H1 (cell line): Measurements from ENCODE around the gene MRI1. TPM values are rescaled to one million over a fixed set of nuclear protein-coding genes. Genes with fewer than 3 reads are reported as not detected.
"Not testable (repeated sequence)": the region's sequence is repeated elsewhere in the genome, so short reads cannot be mapped to it uniquely, and the experiment has no call there.

Source experiments
- CTCF ChIA-PET: fragments of 300-600 bp; sonication (Branson Sonifier 250); formaldehyde crosslinking; loops from one replicate; lab custom pipeline; 2021; ENCODE audit not compliant: partially characterized antibody; lab: Charles Lee
- POLR2A ChIA-PET: fragments of 300-600 bp; sonication (Branson Sonifier 250); formaldehyde crosslinking; loops from one replicate; lab custom pipeline; 2021; ENCODE audit warnings: inconsistent platforms; ENCODE audit not compliant: partially characterized antibody; lab: Charles Lee
- DNase-seq, 2 experiments: peaks; one replicate each; pipeline versions ENCODE4 v3.0.0 to v3.0.0-alpha.2; 2010 to 2022; ENCODE audit warnings: low spot score in 2 of 2, low read depth in 1 of 2, mixed read lengths in 1 of 2
- FAIRE-seq: peaks from 2 replicates; lab custom pipeline; 2011; peaks lifted over from hg19 to GRCh38; lab: Jason Lieb, UNC
- H2AFZ ChIP-seq: 2 replicates; pipeline ENCODE4 v1.8.1; 2012; ENCODE audit warnings: low read length, inconsistent platforms
- H2AK5ac ChIP-seq: 2 replicates; pipeline ENCODE4 v1.6.1; 2013; ENCODE audit warnings: low read depth, low read length
- H2BK120ac ChIP-seq: replicated peaks from 2 replicates; pipeline ENCODE3; 2013; ENCODE audit warnings: low read depth, low read length, inconsistent platforms
- H2BK12ac ChIP-seq: 2 replicates; pipeline ENCODE4 v1.6.1; 2013; ENCODE audit warnings: low read depth, low read length
- H2BK15ac ChIP-seq: 2 replicates; pipeline ENCODE4 v1.6.1; 2013; ENCODE audit warnings: low read length
- H2BK20ac ChIP-seq: 2 replicates; pipeline ENCODE4 v1.6.1; 2013; ENCODE audit warnings: low read length
- H2BK5ac ChIP-seq: 2 replicates; pipeline ENCODE4 v1.6.1; 2013; ENCODE audit warnings: low read depth, low read length
- H3K14ac ChIP-seq: 2 replicates; pipeline ENCODE4 v1.6.1; 2013; ENCODE audit warnings: inconsistent platforms; ENCODE audit not compliant: insufficient read length
- H3K18ac ChIP-seq: 2 replicates; pipeline ENCODE4 v1.6.1; 2013; ENCODE audit warnings: low read length; ENCODE audit errors: extremely low read depth
- H3K23ac ChIP-seq: 2 replicates; pipeline ENCODE4 v1.6.1; 2013; ENCODE audit warnings: inconsistent platforms; ENCODE audit not compliant: insufficient read length
- H3K23me2 ChIP-seq: 2 replicates; pipeline ENCODE4 v1.6.1; 2013; ENCODE audit warnings: low read depth, low read length
- H3K27ac ChIP-seq: 2 replicates; pipeline ENCODE4 v1.6.1; 2011; ENCODE audit warnings: low read depth, low read length, inconsistent platforms
- H3K27me3 ChIP-seq, 4 experiments: replicated peaks in 1 of 4; 1 replicate in 1 of 4; 2 replicates in 3 of 4; pipeline versions ENCODE4 v1.6.1 to v1.8.1; 2011 to 2013; ENCODE audit warnings: low read length in 3 of 4, mild to moderate bottlenecking in 3 of 4, inconsistent platforms in 2 of 4, mixed read lengths in 2 of 4, moderate library complexity in 1 of 4; ENCODE audit not compliant: control insufficient read depth in 3 of 4, insufficient read depth in 3 of 4; ENCODE audit errors: extremely low read depth in 1 of 4
- H3K36me3 ChIP-seq, 4 experiments: 2 replicates each; pipeline versions ENCODE4 v1.6.1 to v1.8.1; 2011 to 2013; ENCODE audit warnings: mild to moderate bottlenecking in 4 of 4, low read length in 3 of 4, moderate library complexity in 2 of 4, control low read depth in 1 of 4, inconsistent platforms in 1 of 4; ENCODE audit not compliant: insufficient read depth in 4 of 4, control insufficient read depth in 2 of 4
- H3K4ac ChIP-seq: replicated peaks from 2 replicates; pipeline ENCODE3; 2013; ENCODE audit warnings: low read length, low read depth, mixed read lengths, inconsistent platforms; ENCODE audit not compliant: insufficient read length
- H3K4me1 ChIP-seq, 4 experiments: replicated peaks in 1 of 4; 1 replicate in 1 of 4; 2 replicates in 3 of 4; pipeline versions ENCODE4 v1.6.1 to v1.8.1; 2011 to 2013; ENCODE audit warnings: low read length in 3 of 4, inconsistent platforms in 2 of 4, mixed read lengths in 1 of 4; ENCODE audit not compliant: insufficient read depth in 4 of 4, control insufficient read depth in 3 of 4
- H3K4me2 ChIP-seq, 2 experiments: 2 replicates each; pipeline versions ENCODE4 v1.6.1 to v1.8.1; 2011 to 2013; ENCODE audit warnings: low read depth in 2 of 2, low read length in 2 of 2, control low read depth in 1 of 2, inconsistent platforms in 1 of 2, mild to moderate bottlenecking in 1 of 2; ENCODE audit not compliant: insufficient read depth in 1 of 2
- H3K4me3 ChIP-seq, 4 experiments: fragments of 200-600, 300-600 bp in 1 of 4; sonication (generic), shearing (Covaris generic), sonication (Bioruptor Twin) in 1 of 4; 2 replicates each; pipeline versions ENCODE4 v1.5.1 to v1.8.1; 2011 to 2016; ENCODE audit warnings: low read length in 4 of 4, low read depth in 3 of 4, control low read depth in 2 of 4, inconsistent platforms in 2 of 4, mild to moderate bottlenecking in 2 of 4, mixed read lengths in 1 of 4, moderate library complexity in 1 of 4; ENCODE audit not compliant: insufficient read depth in 2 of 4; ENCODE audit errors: extremely low read depth in 1 of 4
- H3K56ac ChIP-seq: replicated peaks from 2 replicates; pipeline ENCODE3; 2013; ENCODE audit warnings: low read depth, mild to moderate bottlenecking, mixed read lengths, low read length, inconsistent platforms; ENCODE audit not compliant: insufficient read length
- H3K79me1 ChIP-seq: 2 replicates; pipeline ENCODE4 v1.6.1; 2013; ENCODE audit warnings: low read depth, low read length, control low read depth
- H3K79me2 ChIP-seq, 2 experiments: 2 replicates each; pipeline versions ENCODE4 v1.6.1 to v1.8.1; 2012 to 2013; ENCODE audit warnings: low read length in 2 of 2, mild to moderate bottlenecking in 2 of 2, inconsistent platforms in 1 of 2; ENCODE audit not compliant: insufficient read depth in 2 of 2, control insufficient read depth in 1 of 2
- H3K9ac ChIP-seq, 4 experiments: replicated peaks in 1 of 4; 1 replicate in 1 of 4; 2 replicates in 3 of 4; pipeline versions ENCODE4 v1.6.1 to v1.8.1; 2011 to 2013; ENCODE audit warnings: low read depth in 3 of 4, low read length in 3 of 4, control low read depth in 2 of 4, mild to moderate bottlenecking in 2 of 4, moderate library complexity in 2 of 4, inconsistent platforms in 1 of 4; ENCODE audit errors: extremely low read depth in 1 of 4
- H3K9me3 ChIP-seq, 2 experiments: 2 replicates each; pipeline versions ENCODE4 v1.6.1 to v1.8.1; 2012 to 2013; ENCODE audit warnings: mild to moderate bottlenecking in 2 of 2, moderate library complexity in 2 of 2, control low read depth in 1 of 2, inconsistent platforms in 1 of 2, low read depth in 1 of 2, low read length in 1 of 2, mixed read lengths in 1 of 2; ENCODE audit not compliant: insufficient read depth in 2 of 2
- H4K20me1 ChIP-seq, 2 experiments: replicated peaks in 1 of 2; 2 replicates each; pipeline versions ENCODE3 to v1.8.1; 2011 to 2013; ENCODE audit warnings: inconsistent platforms in 2 of 2, low read length in 2 of 2, mild to moderate bottlenecking in 1 of 2; ENCODE audit not compliant: insufficient read depth in 2 of 2, control insufficient read depth in 1 of 2
- H4K5ac ChIP-seq: 2 replicates; pipeline ENCODE4 v1.6.1; 2013; ENCODE audit warnings: low read length, low read depth, mixed read lengths, inconsistent platforms; ENCODE audit not compliant: insufficient read length
- H4K8ac ChIP-seq: 2 replicates; pipeline ENCODE4 v1.8.0; 2013; ENCODE audit warnings: mild to moderate bottlenecking, moderate library complexity, low read length, inconsistent platforms; ENCODE audit not compliant: insufficient read depth; ENCODE audit errors: extremely low read depth
- H4K91ac ChIP-seq: replicated peaks from 2 replicates; pipeline ENCODE3; 2013; ENCODE audit warnings: low read length, mixed read lengths, inconsistent platforms; ENCODE audit not compliant: insufficient read length
- WGBS, 2 experiments: shearing (Covaris generic) in 1 of 2; methylation state at CpG; one replicate each; pipeline versions ENCODE4 v1.1.6 to v1.1.7; 2013 to 2015; ENCODE audit warnings: low lambda C conversion rate in 2 of 2, mixed read lengths in 2 of 2, inconsistent platforms in 1 of 2, low coverage in 1 of 2, missing lambda C conversion rate in 1 of 2; ENCODE audit not compliant: insufficient replicate concordance in 2 of 2, insufficient coverage in 1 of 2, insufficient read length in 1 of 2; ENCODE audit errors: extremely low coverage in 1 of 2, missing lambda C conversion rate in 1 of 2; 5-methylcytosine and 5-hydroxymethylcytosine counted together
- polyA plus RNA-seq, 7 experiments: library from polyadenylated mRNA; depleted of rRNA in 3 of 7; stranded (reverse) in 5 of 7; unstranded in 2 of 7; fragments of >200 nt in 5 of 7; fragments of 200-250 nt in 2 of 7; gene quantifications; 1 replicate in 5 of 7; 2 replicates in 1 of 7; 4 replicates in 1 of 7; pipeline versions ENCODE4 v1.2.1 to v1.2.3, GENCODE V29; 2011 to 2013; ENCODE audit warnings: missing spikeins in 2 of 7, mixed read lengths in 2 of 7
- total RNA-seq: library from RNA; stranded (reverse); fragmentation: NEBNext Ultra II Directional; extraction: Animal tissue kit (Norgen Biotek cat#: 25700); gene quantifications from 2 replicates; pipeline ENCODE4 v1.2.1, GENCODE V29; 2021

Gene MRI1
- total and polyA plus RNA-seq, 2 of the 8 experiments (the other 6 are each of a cell fraction or from before 2014, with no cell fraction given) = 24.5 to 29.5 TPM

DNA sequence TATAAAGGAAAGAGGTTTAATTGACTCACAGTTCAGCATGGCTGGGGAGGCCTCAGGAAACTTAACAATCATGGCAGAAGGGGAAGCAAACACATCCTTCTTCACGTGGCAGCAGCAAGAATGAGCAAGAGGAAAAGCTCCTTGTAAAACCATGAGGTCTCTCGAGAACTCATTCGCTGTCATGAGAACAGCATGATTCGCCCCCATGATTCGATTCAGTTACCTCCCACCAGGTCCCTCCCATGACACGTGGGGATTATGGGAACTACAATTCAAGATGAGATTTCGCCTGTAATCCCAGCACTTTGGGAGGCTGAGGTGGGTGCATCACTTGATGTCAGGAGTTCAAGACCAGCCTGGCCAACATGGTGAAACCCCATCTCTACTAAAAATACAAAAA, 10.7 kb upstream of the MRI1 start:
- H3K4me1 ChIP-seq, H2BK12ac ChIP-seq, DNase-seq, H4K20me1 ChIP-seq, H3K27me3 ChIP-seq, H3K9me3 ChIP-seq, H2BK15ac ChIP-seq, H3K4ac ChIP-seq, H3K14ac ChIP-seq, H2AFZ ChIP-seq, H3K4me3 ChIP-seq, H3K23ac ChIP-seq, H3K23me2 ChIP-seq, H3K27ac ChIP-seq, FAIRE-seq, H2AK5ac ChIP-seq, H3K56ac ChIP-seq, H4K91ac ChIP-seq, H3K4me2 ChIP-seq, CTCF ChIA-PET, H3K79me2 ChIP-seq, H2BK5ac ChIP-seq, H4K8ac ChIP-seq, H3K9ac ChIP-seq, H4K5ac ChIP-seq, H2BK20ac ChIP-seq, H3K18ac ChIP-seq, H3K79me1 ChIP-seq, H2BK120ac ChIP-seq: not testable (repeated sequence)
- peaks cover 6 to 37% (median 11%) of the 10 kb centered on the region in 4 experiments; a peak in 6 of 8 replicates for H3K36me3 ChIP-seq
- 83% methylated on average over 7 of the region's 7 CpGs; no CpG with 5 or more reads in 1 of the 2 experiments for WGBS, 2 experiments
- POLR2A ChIA-PET = interaction anchor here (0.6 kb wide), 1 partner anchor 93 kb away, joined by 3 read pairs; no protein-coding TSS in a partner anchor
